Stimulated activated CD4-positive, alpha-beta T cell treated with anti-CD3 and anti-CD28 coated beads, Interleukin-12 subunit alpha, Interleukin-12 subunit beta, amount 100 ng/mL, for 48 hours (primary cell): ENCODE data around the gene MBNL1.

ENCODE experiments used
- DNase-seq, 3 donors: peaks; one replicate each; pipeline ENCODE4 v3.0.0-alpha.2; 2020; ENCODE audit warnings: low read depth in 2 of 3, low spot score in 1 of 3

The MBNL1 gene

GRCh38 chr3:152374262-152374990 is 105.7 kb downstream of the MBNL1 start:
- DNase-seq: no peak

- no peak for DNase-seq
Observed at GRCh38 chr3:152375546-152375945, 106.8 kb downstream of the MBNL1 start.

GRCh38 chr3:152376351-152377183 is 107.8 kb downstream of the MBNL1 start:
- DNase-seq: no peak

- DNase-seq: no peak
Observed at GRCh38 chr3:152377184-152377570, 108.4 kb downstream of the MBNL1 start.

- DNase-seq: no peak
Observed at GRCh38 chr3:152379415-152380042, 110.8 kb downstream of the MBNL1 start.

- no peak for DNase-seq
Observed at GRCh38 chr3:152380043-152380442, 111.3 kb downstream of the MBNL1 start.

GRCh38 chr3:152381881-152382295 is 113.2 kb downstream of the MBNL1 start:
- no peak for DNase-seq

- no peak for DNase-seq
Observed at GRCh38 chr3:152382312-152383135, 113.8 kb downstream of the MBNL1 start.

GRCh38 chr3:152383136-152383606 is 114.4 kb downstream of the MBNL1 start:
- no peak for DNase-seq

- DNase-seq: no peak
Observed at GRCh38 chr3:152384412-152384811, 115.7 kb downstream of the MBNL1 start.

GRCh38 chr3:152385761-152386160 is 117.0 kb downstream of the MBNL1 start:
- DNase-seq: no peak

- no peak for DNase-seq
Observed at GRCh38 chr3:152386208-152386607, 117.5 kb downstream of the MBNL1 start.

GRCh38 chr3:152388631-152389030 is 119.9 kb downstream of the MBNL1 start:
- DNase-seq: no peak

GRCh38 chr3:152389316-152389934 is 120.7 kb downstream of the MBNL1 start:
- no peak for DNase-seq

GRCh38 chr3:152390647-152391046 is 121.9 kb downstream of the MBNL1 start:
- DNase-seq: no peak

GRCh38 chr3:152391671-152392070 is 122.9 kb downstream of the MBNL1 start:
- no peak for DNase-seq

- DNase-seq: no peak
Observed at GRCh38 chr3:152392272-152392880, 123.6 kb downstream of the MBNL1 start.

- no peak for DNase-seq
Observed at GRCh38 chr3:152394246-152394645, 125.5 kb downstream of the MBNL1 start.

- no peak for DNase-seq
Observed at GRCh38 chr3:152395764-152396163, 127.0 kb downstream of the MBNL1 start.

GRCh38 chr3:152396867-152397266 is 128.1 kb downstream of the MBNL1 start:
- no peak for DNase-seq
